K562 (cell line): ENCODE results near the gene MTPN. TPM values are rescaled to one million over a fixed set of nuclear protein-coding genes. Genes with fewer than 3 reads are reported as not detected.

Source experiments
- ARID1B ChIP-seq: fragments of 450-650 bp; IDR thresholded peaks from 2 replicates; pipeline ENCODE4 v1.6.1; 2016; ENCODE audit warnings: antibody characterized with exemption, mild to moderate bottlenecking, inconsistent platforms
- BRD4 ChIP-seq: fragments of 200-600 bp; sonication (generic); IDR thresholded peaks from 2 replicates; pipeline ENCODE4 v1.6.1; 2017; ENCODE audit warnings: inconsistent platforms
- C11orf30 ChIP-seq: fragments of 450-650 bp; IDR thresholded peaks from 2 replicates; pipeline ENCODE4 v1.6.1; 2016; ENCODE audit warnings: low read depth, mild to moderate bottlenecking
- ETS2 ChIP-seq: IDR thresholded peaks from 2 replicates; pipeline ENCODE4 v1.6.1; 2016; ENCODE audit warnings: borderline replicate concordance, missing genetic modification characterization, mild to moderate bottlenecking, moderate library complexity, missing compliant biosample characterization; ENCODE audit not compliant: poor library complexity, severe bottlenecking
- FOXK1 ChIP-seq: sonication (generic); formaldehyde crosslinking; IDR thresholded peaks from 2 replicates; pipeline ENCODE4 v1.8.0; 2022; ENCODE audit warnings: missing genetic modification reagents, mild to moderate bottlenecking, borderline replicate concordance
- KAT2B ChIP-seq: IDR thresholded peaks from one replicate; pipeline ENCODE4 v1.6.1; 2012; ENCODE audit warnings: low read depth, mild to moderate bottlenecking, control low read depth, inconsistent platforms, low read length, moderate library complexity
- KHSRP ChIP-seq: fragments of 450-650 bp; IDR thresholded peaks from 2 replicates; pipeline ENCODE4 v1.6.1; 2017
- MEF2D ChIP-seq: conservative IDR thresholded peaks from 2 replicates; pipeline ENCODE4 v1.6.1; 2016; ENCODE audit warnings: low read depth, missing genetic modification characterization, missing compliant biosample characterization
- MXI1 ChIP-seq: IDR thresholded peaks from 2 replicates; pipeline ENCODE4 v1.6.1; 2011; ENCODE audit warnings: low read depth, mild to moderate bottlenecking, improper control_type of control experiment, low read length
- NCOA6 ChIP-seq: fragments of 450-650 bp; IDR thresholded peaks from 2 replicates; pipeline ENCODE4 v1.6.1; 2017; ENCODE audit warnings: mild to moderate bottlenecking
- NR4A1 ChIP-seq, 2 experiments: fragments of 250-450 bp in 1 of 2; fragments of 450-650 bp in 1 of 2; sonication (Bioruptor Pico) in 1 of 2; IDR thresholded peaks; 2 replicates each; pipeline versions ENCODE4 v1.4.0 to v1.6.1; 2016 to 2020; ENCODE audit warnings: mild to moderate bottlenecking in 2 of 2, missing compliant biosample characterization in 1 of 2, missing genetic modification characterization in 1 of 2, moderate library complexity in 1 of 2
- PHF20 ChIP-seq: fragments of 450-650 bp; IDR thresholded peaks from 2 replicates; pipeline ENCODE4 v1.6.1; 2018; ENCODE audit not compliant: partially characterized antibody
- PKNOX1 ChIP-seq: fragments of 450-650 bp; IDR thresholded peaks from 2 replicates; pipeline ENCODE4 v1.6.1; 2016
- SAFB ChIP-seq: fragments of 200-400 bp; formaldehyde crosslinking; IDR thresholded peaks from 2 replicates; pipeline ENCODE4 v1.6.1; 2017; ENCODE audit warnings: low read depth, low read length, borderline replicate concordance
- SIN3A ChIP-seq, 2 experiments: fragments of 150-350 bp in 1 of 2; IDR thresholded peaks; 2 replicates each; pipeline ENCODE4 v1.6.1; 2011 to 2016; ENCODE audit warnings: borderline replicate concordance in 2 of 2, low read depth in 2 of 2, low read length in 2 of 2, mild to moderate bottlenecking in 2 of 2, moderate library complexity in 2 of 2; ENCODE audit not compliant: control insufficient read depth in 1 of 2
- SNAPC5 ChIP-seq: fragments of 250-450 bp; sonication (Bioruptor Pico); IDR thresholded peaks from 2 replicates; pipeline ENCODE4 v1.8.0; 2021; ENCODE audit warnings: moderate library complexity, mild to moderate bottlenecking, inconsistent platforms
- TAF15 ChIP-seq: fragments of 200-400 bp; formaldehyde crosslinking; IDR thresholded peaks from 2 replicates; pipeline ENCODE4 v1.6.1; 2017; ENCODE audit warnings: mild to moderate bottlenecking, low read depth, low read length, moderate library complexity
- ZEB2 ChIP-seq: fragments of 450-650 bp; IDR thresholded peaks from 2 replicates; pipeline ENCODE4 v1.6.1; 2016
- ZNF655 ChIP-seq: fragments of 250-450 bp; sonication (Bioruptor Pico); IDR thresholded peaks from 2 replicates; pipeline ENCODE4 v1.5.0; 2021
- ZNF695 ChIP-seq: fragments of 450-650 bp; formaldehyde crosslinking; IDR thresholded peaks from 2 replicates; pipeline ENCODE4 v1.4.0; 2020; ENCODE audit warnings: mild to moderate bottlenecking, moderate library complexity
- polyA plus RNA-seq, 8 experiments: library from polyadenylated mRNA; depleted of rRNA in 4 of 8; stranded (reverse) in 5 of 8; unstranded in 3 of 8; fragments of >200 nt; fragmentation: Nextera tagmentation in 2 of 8; fragmentation: Illumina TruSeq in 1 of 8; extraction: Ambion mirVana in 2 of 8; extraction: Trizol in 1 of 8; gene quantifications; 2 replicates each; pipeline versions ENCODE4 v1.2.1 to v1.2.3, GENCODE V29; 2011 to 2014; ENCODE audit warnings: inconsistent platforms in 1 of 8, missing spikeins in 1 of 8
- total RNA-seq, 7 experiments: library from RNA; depleted of rRNA in 6 of 7; stranded (reverse); fragments of >200 nt in 6 of 7; fragmentation: Illumina TruSeq in 2 of 7; extraction: Trizol in 2 of 7; gene quantifications; 2 replicates each; pipeline versions ENCODE4 v1.2.1 to v1.2.3, GENCODE V29; 2011 to 2021; ENCODE audit warnings: low replicate concordance in 1 of 7
- TF ChIP-seq, protein P1 (sequence below): fragments of 450-650 bp; IDR thresholded peaks from 2 replicates; pipeline ENCODE4 v1.6.1; 2016; ENCODE audit warnings: missing biosample characterization, missing genetic modification characterization
- TF ChIP-seq, protein P2 (sequence below): sonication (generic); formaldehyde crosslinking; IDR thresholded peaks from 2 replicates; pipeline ENCODE4 v1.8.1; 2023; ENCODE audit warnings: mild to moderate bottlenecking, missing genetic modification reagents

The MTPN gene
- total and polyA plus RNA-seq, 9 of the 15 experiments (the other 6 are each of a cell fraction or from before 2014, with no cell fraction given) = 68.5 to 261 (median 156) TPM

DNA sequence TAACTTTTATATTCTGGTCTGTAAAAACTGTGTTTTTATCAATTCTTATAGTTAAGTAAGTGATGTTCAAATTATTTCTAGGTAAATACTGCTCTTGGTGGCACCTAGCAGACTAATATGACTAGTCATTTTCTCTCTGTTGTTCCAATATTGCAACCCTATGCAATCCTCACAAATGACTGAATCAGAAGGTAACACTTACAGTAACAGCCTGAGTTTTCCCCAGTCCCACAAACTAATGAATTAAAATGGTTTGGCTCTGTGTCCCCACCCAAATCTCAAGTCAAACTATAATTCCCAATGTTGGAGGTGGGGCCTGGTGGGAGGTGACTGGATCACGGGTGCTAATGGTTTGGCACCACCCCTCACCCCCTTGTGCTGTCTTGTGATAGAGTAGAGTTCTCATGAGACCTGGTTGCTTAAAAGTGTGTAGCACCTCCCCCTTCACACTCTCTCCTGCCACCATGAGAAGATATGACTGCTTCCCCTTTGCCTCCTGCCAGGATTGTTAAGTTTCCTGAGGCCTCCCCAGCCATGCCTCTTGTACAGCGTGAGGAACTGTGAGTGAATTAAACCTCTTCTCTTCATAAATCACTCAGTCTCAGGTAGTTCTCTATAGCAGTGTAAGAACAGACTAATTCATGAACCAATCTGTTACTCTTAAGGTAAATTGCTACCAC, 43.5 kb downstream of the MTPN start (continued):
- peak; percentile 39; the same call in 1 of the 2 replicates for TF ChIP-seq ARID1B
- no peak for TF ChIP-seq ZNF655 (CRISPR knock-in tag)
- TF ChIP-seq MEF2D (tag) = no peak
- TF ChIP-seq KAT2B = no peak
- no peak for TF ChIP-seq ETS2 (tag)
- TF ChIP-seq, protein P1, sequence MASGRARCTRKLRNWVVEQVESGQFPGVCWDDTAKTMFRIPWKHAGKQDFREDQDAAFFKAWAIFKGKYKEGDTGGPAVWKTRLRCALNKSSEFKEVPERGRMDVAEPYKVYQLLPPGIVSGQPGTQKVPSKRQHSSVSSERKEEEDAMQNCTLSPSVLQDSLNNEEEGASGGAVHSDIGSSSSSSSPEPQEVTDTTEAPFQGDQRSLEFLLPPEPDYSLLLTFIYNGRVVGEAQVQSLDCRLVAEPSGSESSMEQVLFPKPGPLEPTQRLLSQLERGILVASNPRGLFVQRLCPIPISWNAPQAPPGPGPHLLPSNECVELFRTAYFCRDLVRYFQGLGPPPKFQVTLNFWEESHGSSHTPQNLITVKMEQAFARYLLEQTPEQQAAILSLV = no peak
- TF ChIP-seq MXI1 = no peak
- no peak for TF ChIP-seq FOXK1 (CRISPR knock-in tag)
- no peak for TF ChIP-seq BRD4
- TF ChIP-seq SAFB = no peak
- TF ChIP-seq C11orf30 = peak; percentile 55; the same call in 1 of the 2 replicates
- no peak; the same call in 1 of the 2 replicates for TF ChIP-seq PKNOX1
- no peak for TF ChIP-seq KHSRP
- TF ChIP-seq SNAPC5 (CRISPR knock-in tag) = no peak
- no peak for TF ChIP-seq TAF15
- no peak for TF ChIP-seq ZEB2
- TF ChIP-seq, protein P2, sequence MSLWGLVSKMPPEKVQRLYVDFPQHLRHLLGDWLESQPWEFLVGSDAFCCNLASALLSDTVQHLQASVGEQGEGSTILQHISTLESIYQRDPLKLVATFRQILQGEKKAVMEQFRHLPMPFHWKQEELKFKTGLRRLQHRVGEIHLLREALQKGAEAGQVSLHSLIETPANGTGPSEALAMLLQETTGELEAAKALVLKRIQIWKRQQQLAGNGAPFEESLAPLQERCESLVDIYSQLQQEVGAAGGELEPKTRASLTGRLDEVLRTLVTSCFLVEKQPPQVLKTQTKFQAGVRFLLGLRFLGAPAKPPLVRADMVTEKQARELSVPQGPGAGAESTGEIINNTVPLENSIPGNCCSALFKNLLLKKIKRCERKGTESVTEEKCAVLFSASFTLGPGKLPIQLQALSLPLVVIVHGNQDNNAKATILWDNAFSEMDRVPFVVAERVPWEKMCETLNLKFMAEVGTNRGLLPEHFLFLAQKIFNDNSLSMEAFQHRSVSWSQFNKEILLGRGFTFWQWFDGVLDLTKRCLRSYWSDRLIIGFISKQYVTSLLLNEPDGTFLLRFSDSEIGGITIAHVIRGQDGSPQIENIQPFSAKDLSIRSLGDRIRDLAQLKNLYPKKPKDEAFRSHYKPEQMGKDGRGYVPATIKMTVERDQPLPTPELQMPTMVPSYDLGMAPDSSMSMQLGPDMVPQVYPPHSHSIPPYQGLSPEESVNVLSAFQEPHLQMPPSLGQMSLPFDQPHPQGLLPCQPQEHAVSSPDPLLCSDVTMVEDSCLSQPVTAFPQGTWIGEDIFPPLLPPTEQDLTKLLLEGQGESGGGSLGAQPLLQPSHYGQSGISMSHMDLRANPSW = no peak
- no peak for TF ChIP-seq NR4A1 (CRISPR knock-in tag; IDR thresholded peaks at IDR 0.05)
- TF ChIP-seq NR4A1 (tag; IDR thresholded peaks at IDR 0.05) = no peak
- no peak for TF ChIP-seq SIN3A (IDR thresholded peaks at IDR 0.05; ENCODE audit: borderline replicate concordance in 2 of 2, control insufficient read depth in 1 of 2, low read depth in 2 of 2, low read length in 2 of 2)
- no peak for TF ChIP-seq ZNF695
- no peak for TF ChIP-seq PHF20
- TF ChIP-seq NCOA6 = no peak
